HG03097 (cell line): ENCODE results near the gene DENND5B.
"Not testable (repeated sequence)": the region's sequence is repeated elsewhere in the genome, so short reads cannot be mapped to it uniquely, and the experiment has no call there.

Experiments
- ATAC-seq: cut with Tn5 transposase; IDR thresholded peaks from one replicate; pipeline ENCODE4 v1.9.1; 2021; ENCODE audit not compliant: unreplicated experiment, low FRiP score

Gene DENND5B

GRCh38 chr12:31393004-31393550, 197.9 kb downstream of the DENND5B start:
- ATAC-seq, result no peak

- no peak for ATAC-seq
Measured at GRCh38 chr12:31390991-31391390, 199.9 kb downstream of the DENND5B start.

- no peak for ATAC-seq
Measured at GRCh38 chr12:31388713-31389112, 202.2 kb downstream of the DENND5B start.

- ATAC-seq, result no peak
Measured at GRCh38 chr12:31387466-31387865, 203.5 kb downstream of the DENND5B start.

GRCh38 chr12:31387011-31387410, 203.9 kb downstream of the DENND5B start:
- no peak for ATAC-seq

- no peak for ATAC-seq
Measured at GRCh38 chr12:31386364-31386777, 204.6 kb downstream of the DENND5B start.

GRCh38 chr12:31377210-31377609, 213.7 kb downstream of the DENND5B start:
- not testable (repeated sequence) for ATAC-seq

DNA sequence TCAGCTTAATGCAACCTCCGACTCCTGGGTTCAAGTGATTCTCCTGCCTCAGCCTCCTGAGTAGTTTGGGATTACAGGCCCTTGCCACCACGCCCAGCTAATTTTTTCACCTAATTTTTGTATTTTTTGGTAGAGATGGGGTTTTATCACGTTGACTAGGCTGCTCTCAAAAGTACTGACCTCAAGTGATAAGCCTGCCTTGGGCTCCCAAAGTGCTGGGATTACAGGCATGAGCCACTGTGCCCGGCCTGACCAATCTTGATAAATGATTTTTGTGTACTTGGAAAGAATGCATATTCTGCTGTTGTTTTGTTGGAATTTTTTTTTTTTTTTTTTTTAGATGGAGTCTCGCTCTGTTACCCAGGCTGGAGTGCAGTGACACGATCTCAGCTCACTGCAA, 215.5 kb downstream of the DENND5B start:
- not testable (repeated sequence) for ATAC-seq

DNA sequence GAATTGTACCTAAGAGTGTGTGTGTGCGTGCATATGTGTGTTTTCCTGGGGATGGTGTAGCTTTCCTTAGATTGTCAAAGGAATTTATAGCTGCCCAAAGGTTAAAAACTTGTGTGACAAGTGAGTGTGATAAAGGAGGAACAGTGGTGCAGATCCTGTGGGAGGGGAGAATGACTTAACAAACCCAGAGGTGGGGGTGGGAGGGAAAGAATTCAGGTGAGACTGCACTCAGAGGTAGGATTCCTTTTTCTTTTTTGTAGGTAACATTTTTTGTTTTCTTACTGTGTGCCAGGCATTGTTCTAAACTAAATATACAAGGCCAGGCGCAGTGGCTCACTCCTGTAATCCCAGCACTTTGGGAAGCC, 219.7 kb downstream of the DENND5B start:
- ATAC-seq, result no peak

- ATAC-seq, result no peak
Measured at GRCh38 chr12:31370531-31371255, 220.2 kb downstream of the DENND5B start.

DNA sequence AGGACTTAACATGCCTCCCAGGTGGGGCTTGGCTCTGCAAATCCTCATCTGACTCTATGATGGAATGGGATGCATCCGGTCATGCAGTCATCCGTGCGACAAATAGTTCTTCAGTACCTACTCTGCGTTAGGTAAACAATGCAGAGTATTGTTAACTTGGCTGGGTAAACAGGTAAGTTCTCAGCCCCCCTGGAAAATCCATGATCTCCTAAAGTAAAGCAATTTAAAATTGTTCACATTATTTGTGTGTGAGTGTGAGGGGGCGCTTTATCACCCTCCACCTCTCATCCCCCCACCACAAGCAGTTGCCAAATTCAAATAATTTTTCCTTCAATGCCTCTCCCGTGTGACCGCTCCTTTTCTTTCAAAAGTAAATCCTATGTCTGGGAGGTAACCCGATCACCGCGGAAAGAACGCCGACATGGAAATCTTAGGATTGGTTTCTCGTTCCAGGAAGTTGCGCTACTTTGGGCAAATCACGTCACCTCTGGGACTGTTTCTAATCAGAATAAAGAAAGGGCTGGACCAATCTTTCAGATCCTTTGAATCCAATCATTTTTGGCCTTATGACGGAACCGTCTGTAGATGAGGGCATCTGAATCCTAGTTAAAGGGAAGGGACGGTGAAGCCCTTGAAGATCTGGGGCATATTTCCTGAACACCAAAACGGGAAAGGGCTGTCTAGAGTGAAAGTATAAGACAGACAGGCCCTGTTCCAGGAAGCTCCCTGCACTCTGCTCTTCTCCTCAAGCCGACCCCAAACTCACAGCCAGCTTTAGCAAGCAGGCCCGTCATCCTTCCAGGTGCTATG, 221.0 kb downstream of the DENND5B start:
- no peak for ATAC-seq

DNA sequence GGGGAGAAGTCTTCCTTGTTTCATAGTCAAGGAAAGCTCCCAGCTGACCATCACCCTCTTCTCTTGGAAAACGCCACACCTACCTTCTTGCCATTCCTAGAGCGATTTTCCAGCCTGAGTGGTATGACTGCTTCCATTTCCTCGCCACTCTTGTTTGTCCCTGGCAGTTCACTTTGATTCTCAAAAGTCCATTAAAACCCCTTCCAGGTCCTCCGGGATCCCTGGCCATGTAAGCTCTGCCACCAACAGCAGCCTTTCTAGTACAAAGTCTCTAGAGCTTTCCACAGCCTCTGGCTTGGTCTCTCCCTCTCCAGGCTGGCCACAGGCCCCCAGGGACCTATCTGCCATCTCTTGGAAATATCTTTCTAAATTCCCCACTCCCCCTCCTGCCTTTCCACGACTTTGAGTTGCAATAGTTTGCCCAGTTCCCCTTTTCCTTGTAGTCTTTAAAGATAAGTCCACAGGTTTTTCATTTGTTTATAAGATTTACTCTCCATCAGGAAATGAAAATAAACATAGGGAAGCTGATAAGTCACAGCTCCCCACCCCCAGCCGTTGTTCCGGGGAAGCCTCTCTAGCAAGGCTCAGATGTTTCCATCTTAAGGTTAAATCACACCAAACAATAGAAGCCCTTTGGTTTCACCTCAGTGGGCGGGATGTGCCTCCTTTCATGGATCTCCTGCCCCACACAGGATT, 222.1 kb downstream of the DENND5B start:
- ATAC-seq, result no peak

DNA sequence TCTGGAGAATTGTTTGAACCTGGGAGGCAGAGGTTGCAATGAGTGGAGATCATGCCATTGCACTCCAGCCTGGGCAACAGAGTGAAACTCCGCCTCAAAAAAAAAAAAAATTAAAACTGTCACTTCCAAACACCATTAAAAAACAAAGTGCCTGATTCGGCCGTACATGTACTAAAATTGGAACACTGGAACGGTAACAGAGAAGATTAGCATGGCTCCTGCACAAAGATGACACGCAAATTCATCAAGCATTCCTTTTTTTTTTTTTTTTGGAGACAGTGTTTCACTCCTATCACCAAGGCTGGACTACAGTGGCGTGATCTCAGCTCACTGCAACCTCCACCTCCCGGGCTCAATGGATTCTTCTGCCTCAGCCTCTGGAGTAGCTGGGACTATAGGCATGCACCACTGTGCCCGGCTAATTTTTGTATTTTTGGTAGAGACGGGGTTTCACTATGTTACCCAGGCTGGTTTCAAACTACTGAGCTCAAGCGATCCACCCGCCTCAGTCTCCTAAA, 224.8 kb downstream of the DENND5B start:
- ATAC-seq, result no peak

DNA sequence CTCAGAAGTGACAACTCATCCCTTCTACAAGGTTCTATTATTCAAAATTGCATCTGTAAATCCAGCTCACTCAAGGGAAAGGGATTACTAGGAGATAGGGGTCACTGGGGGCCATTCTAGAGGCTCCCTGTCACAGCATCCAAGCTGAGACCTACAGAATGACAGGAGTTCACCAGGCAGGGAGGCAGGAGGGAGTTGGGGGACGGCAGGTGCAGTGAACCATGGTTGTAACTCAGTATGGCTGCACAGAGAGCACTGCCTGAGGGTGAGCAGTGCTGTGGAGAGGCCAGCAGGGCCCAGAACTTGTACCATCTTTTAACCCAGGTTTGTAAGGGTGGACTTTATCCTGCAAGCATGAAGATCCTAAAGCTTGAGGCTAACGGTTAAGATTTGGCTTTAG, 227.1 kb downstream of the DENND5B start:
- no peak for ATAC-seq

DNA sequence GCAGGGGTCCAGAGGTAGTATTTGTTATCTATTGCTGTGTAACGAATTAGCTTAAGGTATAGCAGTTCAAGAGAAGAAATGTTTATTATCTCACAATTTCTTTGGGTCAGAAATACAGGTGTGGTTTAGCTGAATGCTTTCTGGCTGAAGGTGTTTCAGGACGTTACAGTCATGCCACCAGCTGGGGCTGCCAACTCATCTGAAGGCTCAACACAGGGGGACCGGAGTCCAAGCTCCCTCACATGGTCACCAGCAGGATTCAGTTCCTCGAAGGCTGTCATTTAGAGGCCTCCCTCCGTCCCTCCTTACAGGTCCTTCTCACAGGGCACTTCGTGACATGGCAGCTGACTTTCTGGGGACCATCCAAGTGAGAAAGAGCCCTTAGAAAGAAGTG, 227.5 kb downstream of the DENND5B start:
- no peak for ATAC-seq

DNA sequence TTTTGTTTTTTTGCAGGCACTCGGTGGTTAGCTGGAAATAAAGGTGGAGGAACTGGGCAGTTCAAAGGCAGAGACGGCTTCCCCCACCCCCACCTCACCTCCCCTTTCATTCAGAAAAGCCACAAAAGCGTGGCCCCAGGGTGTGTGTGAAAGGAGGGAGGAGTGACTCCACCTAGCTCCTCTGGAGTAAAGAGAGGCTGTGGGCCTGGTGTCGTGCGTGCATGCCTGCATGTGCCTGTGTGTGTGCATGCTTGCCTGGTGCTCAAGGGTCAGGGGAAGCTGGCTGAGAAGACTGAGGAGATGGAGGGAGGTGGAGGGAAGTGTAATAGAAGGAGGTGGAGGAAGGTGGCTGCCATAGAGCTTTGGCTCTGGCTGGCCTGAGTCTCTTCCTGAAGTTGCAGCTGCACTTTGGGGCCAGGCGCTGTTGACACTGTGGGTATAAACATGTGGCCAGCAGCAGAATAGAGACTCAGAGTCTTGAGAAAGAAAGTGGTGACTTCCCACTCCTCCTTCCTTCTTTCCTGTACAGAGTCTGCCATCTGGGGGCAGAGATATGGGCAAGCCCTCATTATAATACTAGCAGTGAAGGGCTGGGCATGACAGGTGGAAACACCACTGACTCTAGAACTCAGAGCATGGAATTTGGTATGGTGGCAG, 228.0 kb downstream of the DENND5B start:
- ATAC-seq, result peak; percentile 72

DNA sequence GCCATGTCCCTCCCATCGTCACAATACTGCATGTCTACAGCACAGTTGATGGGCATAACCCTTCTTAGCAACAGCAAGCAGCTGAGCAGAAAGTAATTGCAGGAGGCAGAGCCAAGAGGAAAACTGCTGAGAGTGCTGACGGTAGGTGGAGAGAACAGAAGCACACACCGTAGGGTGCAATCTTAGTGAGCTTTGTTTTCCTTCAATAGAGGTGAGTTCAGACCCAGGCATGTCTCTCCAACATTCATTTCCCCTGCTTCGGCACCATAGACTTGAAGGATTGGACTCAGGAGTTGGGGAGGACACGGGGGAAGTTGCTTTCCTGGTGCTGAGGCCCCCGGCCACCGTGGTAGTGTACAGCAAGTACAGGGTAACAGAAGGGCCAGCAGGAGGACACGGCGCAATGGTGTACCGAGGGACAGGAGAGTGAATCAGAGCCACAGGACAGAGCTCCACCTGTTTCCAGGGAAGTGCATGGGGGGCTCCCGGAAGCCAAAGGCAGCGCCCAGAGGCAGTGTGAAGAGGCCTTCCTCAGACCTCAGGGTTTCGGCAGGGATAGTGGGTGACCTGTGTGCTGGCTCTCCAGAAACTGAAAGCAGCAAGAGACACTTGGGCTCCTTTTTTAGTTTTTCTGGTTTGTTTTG, 228.7 kb downstream of the DENND5B start:
- ATAC-seq, result peak; percentile 35

- no peak for ATAC-seq
Measured at GRCh38 chr12:31361730-31362114, 229.2 kb downstream of the DENND5B start.

GRCh38 chr12:31355747-31356107, 235.2 kb downstream of the DENND5B start:
- no peak for ATAC-seq
